ENCODE measurements around the gene RFTN1.

The RFTN1 gene

DNA sequence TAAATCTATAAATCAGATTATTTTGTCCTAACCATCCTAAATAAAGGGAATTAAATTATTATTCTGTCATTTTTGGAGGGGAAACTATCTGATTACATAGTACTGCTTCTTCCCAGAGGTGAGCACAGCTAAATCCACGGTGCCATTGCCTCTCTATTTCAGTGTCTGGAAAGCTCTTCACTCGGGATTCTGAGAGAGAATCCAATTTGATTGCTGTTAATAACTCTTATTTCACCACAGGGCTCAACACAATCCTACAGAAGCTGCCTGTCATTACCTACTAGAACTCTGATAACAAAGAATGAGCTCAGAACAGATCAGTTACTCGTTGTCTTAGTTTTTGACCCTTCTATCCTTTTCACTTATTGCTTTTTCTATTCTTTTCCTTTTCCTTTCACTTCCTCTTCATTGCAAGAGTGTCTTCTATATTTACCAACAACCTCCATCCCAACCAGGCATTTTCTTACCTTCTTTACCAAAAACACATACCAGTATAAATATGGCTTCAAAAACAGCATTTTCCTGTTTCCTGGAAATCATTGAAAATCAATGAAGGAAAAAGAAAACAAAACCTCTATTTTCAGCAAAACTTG lies 218.1 kb downstream of the RFTN1 start:
- no peak for DNase-seq

DNA sequence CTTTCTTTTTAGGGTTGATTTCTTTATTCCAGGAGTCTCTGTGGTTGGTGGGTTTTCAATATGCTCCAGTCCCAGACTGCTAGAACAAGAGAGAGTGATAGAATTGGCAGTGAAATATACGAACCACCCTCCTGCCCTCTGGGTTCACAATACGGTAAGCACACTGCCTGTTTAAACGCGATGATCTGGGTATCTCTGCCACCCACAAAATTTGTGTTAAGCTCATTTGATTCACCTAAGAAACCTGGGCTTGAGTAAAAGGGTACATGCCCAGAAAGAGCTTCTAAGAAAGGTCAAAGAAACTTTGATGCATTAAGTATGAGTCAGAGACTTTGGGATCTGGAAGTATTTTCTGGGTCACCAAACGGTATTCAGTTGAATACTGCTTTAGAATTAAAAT lies 218.7 kb downstream of the RFTN1 start:
- no peak for DNase-seq

DNA sequence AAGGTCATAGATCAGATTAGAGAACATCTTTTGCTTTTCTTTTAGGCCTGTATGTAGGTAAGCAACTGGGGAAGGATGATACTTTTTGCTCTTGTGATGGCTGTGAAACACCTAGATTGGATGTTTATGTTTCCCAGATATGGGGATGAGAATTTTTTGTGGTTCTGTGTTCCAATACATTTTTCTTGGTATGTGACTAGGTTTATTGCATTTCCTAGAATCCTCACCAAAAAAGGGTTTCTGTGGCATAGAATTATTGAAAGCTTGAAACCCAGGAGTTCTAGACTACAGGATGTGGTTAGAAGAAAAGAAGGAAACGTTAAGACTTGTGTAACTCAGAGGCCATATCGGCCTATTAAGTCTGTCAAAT lies 222.7 kb downstream of the RFTN1 start:
- no peak for DNase-seq

DNA sequence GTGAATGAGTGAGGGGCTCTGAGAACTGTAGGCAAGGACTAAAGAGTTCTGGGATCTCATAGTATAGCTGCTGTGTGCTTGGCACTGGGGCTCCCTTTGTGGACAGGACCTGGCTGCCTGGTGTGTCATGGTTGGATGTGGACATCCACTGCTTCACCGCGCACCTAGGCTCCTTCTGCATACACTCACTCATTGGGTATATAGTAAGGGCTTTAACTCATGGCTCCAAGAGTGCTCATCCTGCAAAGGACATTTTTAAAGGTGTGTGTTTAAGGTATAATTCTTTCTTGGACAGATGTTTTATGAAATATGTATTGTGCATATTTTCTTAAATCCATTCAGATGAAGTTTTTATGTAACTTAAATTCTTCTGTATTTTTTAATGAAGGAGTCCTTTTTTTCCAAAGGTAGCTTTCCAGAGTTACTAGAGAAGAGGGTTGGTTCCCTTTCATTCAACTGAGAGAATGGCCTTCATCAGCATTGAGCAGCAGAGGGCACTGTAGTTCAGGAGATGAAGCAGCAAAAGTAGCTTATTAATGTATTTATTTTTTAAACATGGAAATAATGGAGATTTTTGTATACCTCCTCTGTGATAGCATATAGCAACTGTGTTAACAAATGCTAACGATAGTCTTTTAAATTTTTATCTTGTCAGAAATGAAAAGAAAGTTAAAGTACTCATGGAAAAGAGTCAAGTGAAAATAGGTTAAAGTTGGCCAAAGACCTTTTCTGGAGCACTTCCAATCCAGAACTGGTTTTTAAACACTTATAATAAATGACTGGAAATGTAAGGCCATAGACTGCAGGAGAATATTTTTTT lies 223.3 kb downstream of the RFTN1 start:
- no peak for DNase-seq

DNA sequence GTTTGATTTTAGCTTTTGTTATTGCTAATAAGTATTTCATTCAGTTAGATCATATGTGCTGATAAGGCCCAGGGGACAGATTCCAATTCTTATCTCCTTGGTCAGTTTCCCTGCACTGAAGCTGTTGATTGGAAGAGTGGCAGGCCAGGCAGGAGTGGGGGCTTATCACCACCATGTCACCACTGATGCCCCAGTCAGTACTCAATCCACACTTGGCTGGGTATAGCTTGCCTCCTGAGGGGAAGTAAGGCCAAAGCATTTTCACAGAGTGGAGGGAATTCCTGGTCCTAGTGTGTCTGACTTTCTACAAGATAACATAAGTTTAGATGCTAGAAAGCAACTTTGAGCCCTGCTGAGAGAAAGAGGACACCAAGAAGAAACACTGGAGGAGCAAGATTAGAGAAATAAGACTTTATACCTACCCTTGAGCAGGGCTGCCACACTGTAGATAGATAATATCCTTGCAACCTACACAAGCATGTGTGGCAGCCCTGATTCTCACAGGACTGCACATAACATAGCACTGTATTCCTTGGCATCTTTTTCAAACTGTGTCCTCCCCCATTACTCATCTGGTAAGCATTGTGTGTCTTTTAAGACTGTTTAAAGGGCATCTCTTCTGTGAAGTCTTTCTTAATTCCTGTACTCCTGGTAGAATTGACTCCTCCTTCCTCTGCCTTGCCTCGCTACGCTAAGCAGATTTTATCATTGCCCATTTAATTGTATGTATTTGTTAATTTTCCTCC lies 224.2 kb downstream of the RFTN1 start:
- DNase-seq: no peak

DNA sequence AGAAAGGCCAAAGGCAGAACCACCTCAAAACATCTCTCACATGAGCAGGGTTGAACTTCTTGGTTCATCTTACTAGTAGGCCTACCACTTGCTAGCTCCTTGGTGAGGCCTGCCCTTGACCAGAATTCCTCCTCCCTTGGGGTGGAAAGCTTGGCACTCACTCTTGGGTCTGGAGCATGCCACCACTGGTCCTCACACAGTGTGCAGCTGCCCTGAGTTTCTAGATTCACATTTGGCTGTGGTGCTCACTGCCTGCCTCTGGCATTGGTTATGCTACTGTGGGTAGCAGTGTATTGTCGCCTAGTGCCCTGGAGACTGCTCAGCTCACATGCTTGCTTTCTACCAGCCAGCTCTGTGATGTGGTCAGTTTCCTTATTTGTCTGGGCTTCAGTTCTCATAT lies 224.8 kb downstream of the RFTN1 start:
- DNase-seq: no peak

DNA sequence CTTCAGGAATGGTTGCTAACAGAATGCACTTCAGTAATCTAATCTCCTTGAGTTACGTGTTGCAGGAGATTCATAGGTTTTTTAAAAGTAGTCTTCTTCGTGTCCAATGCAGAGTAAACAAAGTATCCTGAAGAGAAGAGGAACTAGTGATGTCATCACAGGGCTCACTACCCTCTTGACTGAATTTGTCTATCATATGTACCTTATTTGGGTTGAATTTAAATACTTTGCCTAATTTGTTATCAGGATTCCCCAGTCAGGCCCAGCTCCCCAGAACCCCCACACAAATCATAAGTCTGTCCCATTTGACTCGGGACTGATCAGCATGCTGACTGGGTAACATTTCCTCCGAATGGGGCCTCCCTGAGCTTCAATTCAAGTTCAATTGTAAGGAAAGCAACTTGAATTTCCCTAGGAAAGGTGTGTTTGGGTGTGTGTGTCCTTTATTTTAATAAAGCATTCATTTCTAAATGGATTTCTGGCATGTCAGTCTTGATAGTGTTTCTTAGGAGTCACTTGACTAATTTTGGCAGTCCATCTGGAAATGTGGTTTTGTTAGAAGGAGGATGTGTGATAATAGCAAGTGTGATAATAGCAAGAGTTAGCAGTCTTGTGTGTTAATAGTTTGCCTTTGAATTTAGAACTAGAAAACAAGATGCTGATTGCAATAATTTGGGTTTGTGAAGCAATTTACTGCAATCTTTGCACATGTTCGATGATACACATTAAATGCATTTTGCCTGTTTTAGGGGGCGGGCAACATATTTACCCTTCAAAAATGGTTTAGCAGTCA lies 226.6 kb downstream of the RFTN1 start:
- no peak for DNase-seq

DNA sequence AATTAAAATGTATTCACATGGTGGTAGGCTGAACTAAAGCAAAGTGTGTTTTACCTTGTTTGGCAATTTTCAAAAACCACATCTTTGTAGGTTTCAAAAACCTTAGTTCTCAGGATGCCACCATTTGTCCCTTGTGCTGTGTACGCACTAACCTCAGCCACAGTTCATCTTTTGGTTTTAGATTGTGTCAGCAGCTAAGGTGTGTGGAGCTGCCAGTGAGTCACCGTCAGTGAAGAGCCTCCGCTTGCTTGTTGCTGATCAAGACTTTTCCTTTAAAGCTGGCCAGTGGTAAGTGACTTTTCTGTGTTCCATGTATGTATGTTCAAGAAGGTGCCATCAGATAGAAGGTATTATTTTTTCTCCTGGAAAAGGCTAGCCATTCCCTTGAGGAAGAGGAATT lies 227.3 kb downstream of the RFTN1 start:
- no peak for DNase-seq

DNA sequence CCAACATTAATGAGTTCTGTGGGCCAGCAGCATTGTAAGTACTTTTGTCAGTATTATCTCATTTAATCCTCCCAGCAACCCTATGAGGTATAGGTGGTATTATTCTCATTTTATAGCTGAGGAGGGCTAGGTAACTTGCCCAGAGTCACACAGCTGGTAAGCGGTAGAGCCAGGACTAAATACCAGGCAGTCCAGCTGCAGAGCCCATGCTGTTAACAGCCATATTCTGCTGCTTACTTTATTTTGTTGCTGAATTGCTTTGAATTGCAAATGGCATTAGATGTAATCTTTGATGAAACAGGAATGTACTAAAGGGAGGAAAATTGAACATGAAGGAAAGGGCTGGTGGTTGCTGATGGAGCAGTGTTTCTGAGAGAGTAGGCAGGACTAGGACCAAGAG lies 228.9 kb downstream of the RFTN1 start:
- no peak for DNase-seq

DNA sequence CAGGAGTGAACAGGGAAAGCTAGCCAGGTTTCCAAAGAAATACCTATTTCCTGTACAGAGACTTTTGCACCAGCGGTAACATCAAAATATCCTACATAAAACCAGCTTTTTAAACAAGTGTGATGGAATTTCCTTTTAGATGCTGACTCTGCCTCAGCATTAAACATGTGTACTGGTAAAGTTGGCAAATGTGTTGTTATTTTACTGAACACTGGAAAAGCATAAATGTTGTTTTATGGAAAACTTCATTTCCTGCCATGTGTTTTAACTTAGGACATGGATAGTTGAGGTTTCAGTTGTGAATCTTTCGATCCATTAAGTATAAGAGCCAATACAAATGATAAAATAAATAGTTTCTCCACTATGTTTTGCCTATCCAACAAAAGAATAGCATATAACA lies 232.8 kb downstream of the RFTN1 start:
- no peak for DNase-seq

DNA sequence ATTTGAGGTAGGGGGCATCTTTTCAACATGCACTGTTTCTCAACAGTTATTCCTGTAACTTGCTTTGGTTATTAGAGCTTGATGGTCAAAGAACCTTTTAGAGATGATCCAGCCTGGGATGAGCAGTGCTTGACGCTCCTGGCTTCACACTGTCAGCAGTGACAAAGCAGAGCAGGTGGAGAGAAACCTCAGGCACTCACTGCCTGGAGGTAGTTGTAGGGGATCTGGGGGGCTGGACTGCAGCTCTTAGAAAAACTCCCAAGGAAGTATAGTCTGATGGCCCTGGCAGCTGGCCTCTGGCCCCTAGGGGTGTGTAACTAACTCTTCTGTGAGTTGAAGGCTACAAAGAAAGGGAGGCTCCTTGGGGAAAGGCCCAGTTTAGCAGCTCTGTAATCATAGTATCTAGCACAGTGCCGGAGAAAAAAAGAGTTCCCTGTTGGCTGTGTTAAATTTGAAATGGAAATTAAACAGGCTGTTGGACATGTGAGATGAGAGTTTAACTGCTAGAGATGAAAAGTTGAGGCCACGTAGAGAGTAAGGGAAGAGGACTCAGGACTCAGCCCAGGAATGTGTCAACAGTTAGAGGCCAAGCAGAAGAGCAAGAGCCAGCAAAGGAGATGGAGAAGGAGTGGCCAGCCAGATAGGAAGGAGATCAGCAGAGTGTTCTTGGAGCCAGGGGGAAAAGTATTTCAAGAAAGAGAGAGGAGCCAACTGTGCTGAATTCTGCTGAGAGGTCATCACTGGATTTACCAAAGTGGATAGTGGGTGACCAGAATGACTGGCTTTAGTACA lies 234.3 kb downstream of the RFTN1 start:
- DNase-seq: no peak

DNA sequence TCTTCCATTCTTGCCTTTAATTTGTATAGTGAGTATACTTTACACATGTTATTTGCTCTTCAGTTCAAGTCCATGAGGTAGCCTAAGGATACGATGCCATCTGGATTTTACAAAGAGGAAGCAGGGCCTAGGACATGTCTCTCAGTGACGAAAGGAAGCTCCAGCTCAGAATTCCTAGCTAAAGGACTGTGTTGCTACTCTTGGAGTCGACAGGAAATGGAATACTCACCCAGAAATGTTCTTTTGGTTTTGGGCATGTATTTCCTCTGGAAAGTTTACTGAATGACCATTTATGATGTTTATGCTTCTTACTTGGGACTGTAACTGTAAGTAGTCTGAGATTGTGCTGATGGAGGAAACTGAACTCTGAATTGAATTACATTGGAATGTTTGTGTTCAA lies 236.0 kb downstream of the RFTN1 start:
- no peak for DNase-seq

DNA sequence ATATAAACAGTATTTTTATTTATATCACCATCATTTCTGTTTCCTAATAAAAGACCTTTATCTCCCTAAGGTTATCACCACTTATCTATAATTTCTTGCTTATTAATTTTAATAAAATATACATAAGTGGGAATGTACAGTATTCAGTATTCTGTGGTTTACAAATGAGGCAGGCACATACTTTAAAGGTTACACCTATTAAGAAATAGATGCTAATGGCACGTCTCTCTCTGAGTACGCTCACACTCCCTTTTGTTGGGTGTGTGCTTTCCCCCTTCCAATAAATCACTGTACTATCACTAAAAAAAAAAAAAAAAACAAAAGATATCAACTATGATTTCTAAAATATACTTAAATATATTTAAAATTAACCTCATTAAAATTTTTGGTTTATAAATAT lies 239.6 kb downstream of the RFTN1 start:
- DNase-seq: no peak

DNA sequence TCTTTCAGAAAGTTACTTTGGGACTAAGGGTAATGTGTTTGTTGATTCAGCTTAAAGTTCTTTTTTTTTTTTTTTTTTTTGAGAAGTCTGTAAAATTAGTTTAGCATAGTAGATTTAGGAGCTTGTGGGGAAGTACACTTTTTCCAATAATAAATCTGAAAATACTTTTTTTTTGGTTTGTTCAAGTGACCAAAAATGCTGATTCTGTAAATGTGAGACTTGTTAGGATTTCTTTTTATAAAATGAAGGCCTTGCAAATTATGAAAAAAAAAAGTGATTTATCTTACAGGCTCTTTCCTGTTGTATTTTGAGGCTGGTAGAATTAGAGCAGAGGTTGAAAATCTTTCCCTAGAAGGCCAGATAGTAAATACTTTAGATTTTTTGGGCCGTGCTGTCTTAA lies 240.9 kb downstream of the RFTN1 start:
- DNase-seq: no peak

DNA sequence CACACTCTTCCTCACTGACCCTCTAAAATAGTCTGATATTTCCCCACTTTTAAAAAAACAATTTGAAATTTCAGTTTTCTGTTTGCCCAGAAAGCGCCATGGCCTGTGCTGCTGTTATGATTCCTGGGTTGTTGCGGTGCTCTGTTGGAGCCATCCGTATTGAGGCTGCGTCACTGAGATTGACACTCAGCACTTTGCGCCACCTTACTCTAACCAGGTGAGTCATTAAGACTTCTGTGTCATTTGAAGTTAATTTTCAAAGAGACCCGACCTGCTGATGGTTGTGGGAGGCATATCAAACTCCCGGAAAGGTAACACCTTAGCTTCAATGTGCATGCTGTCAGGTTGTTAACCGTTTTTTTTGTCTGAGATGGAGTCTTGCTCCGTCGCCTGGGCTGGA lies 242.6 kb downstream of the RFTN1 start:
- DNase-seq: no peak

DNA sequence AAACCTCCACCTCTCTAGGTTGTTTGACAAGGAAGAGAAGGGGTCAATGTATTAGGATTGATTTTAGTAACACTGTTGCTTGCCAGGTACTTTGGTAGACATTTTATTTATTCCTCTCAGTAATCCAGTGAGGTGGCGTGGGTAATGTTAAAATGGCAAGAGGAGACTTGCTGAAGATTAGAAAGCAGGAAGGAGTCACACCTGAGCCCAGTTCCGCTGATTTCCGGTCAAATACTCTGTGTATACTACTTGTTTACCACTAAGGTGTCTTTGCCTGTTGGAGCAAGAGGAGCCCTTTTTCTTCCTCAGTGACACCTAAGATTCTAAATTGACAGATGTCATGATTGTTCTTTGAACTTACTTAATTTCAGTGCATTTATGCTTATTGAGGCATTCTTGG lies 246.8 kb downstream of the RFTN1 start:
- no peak for DNase-seq

Measured in NCI-H1436 treated with DMSO at 0.1 percent for 48 hours (cell line).